ENCODE measurements around the gene TMEM92.

DNA sequence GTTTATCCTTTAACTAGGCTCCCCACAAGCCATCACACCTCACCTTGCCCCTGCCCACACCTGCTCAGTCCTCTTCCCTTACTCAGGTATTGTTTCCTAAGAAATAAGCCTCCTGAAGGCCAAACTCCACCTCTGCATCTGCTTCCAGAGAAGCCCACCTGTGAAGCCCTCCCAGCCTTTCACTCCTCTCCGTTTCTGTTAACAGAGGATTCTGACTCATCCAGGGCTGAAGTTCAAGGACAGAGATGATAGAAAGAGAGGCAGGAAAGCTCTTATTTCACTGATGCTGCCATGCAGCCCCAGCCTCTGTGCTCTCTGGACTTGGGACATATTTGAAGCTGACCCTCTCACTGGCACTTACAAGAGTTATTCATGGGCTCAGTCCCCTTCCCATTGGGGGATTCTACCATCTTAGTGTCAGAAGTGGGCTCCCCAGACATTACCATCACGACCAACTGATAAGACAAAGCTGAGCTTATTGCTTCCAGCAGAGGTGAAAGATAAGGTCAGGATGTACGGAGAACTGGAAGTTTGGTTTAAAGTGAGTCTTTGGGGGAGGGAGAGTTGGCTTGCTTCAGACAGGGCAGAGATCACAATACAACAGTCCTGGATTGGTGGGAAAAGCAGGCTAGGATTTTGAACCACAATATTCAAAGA lies 36.3 kb downstream of the TMEM92 start:
- TF ChIP-seq SP1 (IDR thresholded peaks at IDR 0.05), result no peak
- TF ChIP-seq TARDBP (IDR thresholded peaks at IDR 0.05), result no peak
- TF ChIP-seq HDGF (IDR thresholded peaks at IDR 0.05; ENCODE audit: borderline replicate concordance), result no peak
- TF ChIP-seq ELF4 (IDR thresholded peaks at IDR 0.05), result no peak
- no peak for TF ChIP-seq LEF1 (IDR thresholded peaks at IDR 0.05; ENCODE audit: borderline replicate concordance)
- no peak for TF ChIP-seq ZNF384 (IDR thresholded peaks at IDR 0.05)
- no peak for TF ChIP-seq FOXA1 (IDR thresholded peaks at IDR 0.05)
- no peak for TF ChIP-seq SUZ12 (IDR thresholded peaks at IDR 0.05)
- no peak for TF ChIP-seq FOXM1 (IDR thresholded peaks at IDR 0.05; ENCODE audit: borderline replicate concordance)

All from HEK293T (cell line).